HL-60/S4 (cell line): ENCODE data around the gene COL4A6.

ENCODE experiments used
- in situ Hi-C: fragments of 300-500 bp; cut with MboI; formaldehyde crosslinking; loops from 2 replicates; pipeline ENCODE4 v1.14.3; 2022; ENCODE audit warnings: low sequenced_read_pairs

COL4A6 gene

GRCh38 chrX:108332281-108332680 lies 105.9 kb downstream of the COL4A6 start:
- in situ Hi-C loops: no loop called here

- in situ Hi-C loops: no loop called here
Observed at GRCh38 chrX:108331126-108331909, 106.9 kb downstream of the COL4A6 start.

GRCh38 chrX:108323751-108324150 lies 114.5 kb downstream of the COL4A6 start:
- in situ Hi-C loops: no loop called here

GRCh38 chrX:108322234-108322633 lies 116.0 kb downstream of the COL4A6 start:
- in situ Hi-C loops: no loop called here

GRCh38 chrX:108316456-108316855 lies 121.8 kb downstream of the COL4A6 start:
- in situ Hi-C loops: no loop called here

- in situ Hi-C loops: no loop called here
Observed at GRCh38 chrX:108313669-108314068, 124.6 kb downstream of the COL4A6 start.

GRCh38 chrX:108312957-108313356 lies 125.3 kb downstream of the COL4A6 start:
- in situ Hi-C loops: no loop called here

- in situ Hi-C loops: no loop called here
Observed at GRCh38 chrX:108312011-108312410, 126.2 kb downstream of the COL4A6 start.

- in situ Hi-C loops: no loop called here
Observed at GRCh38 chrX:108310506-108310905, 127.7 kb downstream of the COL4A6 start.

- in situ Hi-C loops: no loop called here
Observed at GRCh38 chrX:108309144-108309543, 129.1 kb downstream of the COL4A6 start.

- in situ Hi-C loops: no loop called here
Observed at GRCh38 chrX:108307132-108308085, 130.8 kb downstream of the COL4A6 start.

- in situ Hi-C loops: no loop called here
Observed at GRCh38 chrX:108306086-108306485, 132.1 kb downstream of the COL4A6 start.

- in situ Hi-C loops: no loop called here
Observed at GRCh38 chrX:108304757-108305156, 133.5 kb downstream of the COL4A6 start.

- in situ Hi-C loops: no loop called here
Observed at GRCh38 chrX:108304210-108304609, 134.0 kb downstream of the COL4A6 start.

GRCh38 chrX:108303682-108304081 lies 134.5 kb downstream of the COL4A6 start:
- in situ Hi-C loops: no loop called here

GRCh38 chrX:108299704-108300103 lies 138.5 kb downstream of the COL4A6 start:
- in situ Hi-C loops: no loop called here

GRCh38 chrX:108299101-108299591 lies 139.1 kb downstream of the COL4A6 start:
- in situ Hi-C loops: no loop called here

GRCh38 chrX:108298165-108298602 lies 140.0 kb downstream of the COL4A6 start:
- in situ Hi-C loops: no loop called here

- in situ Hi-C loops: no loop called here
Observed at GRCh38 chrX:108297290-108297689, 140.9 kb downstream of the COL4A6 start.

- in situ Hi-C loops: no loop called here
Observed at GRCh38 chrX:108292053-108292452, 146.2 kb downstream of the COL4A6 start.

GRCh38 chrX:108285918-108286317 lies 152.3 kb downstream of the COL4A6 start:
- in situ Hi-C loops: no loop called here

GRCh38 chrX:108285356-108285755 lies 152.9 kb downstream of the COL4A6 start:
- in situ Hi-C loops: no loop called here
